DND-41 (cell line): ENCODE measurements around the gene SPTBN4.

ENCODE experiments used
- CTCF ChIP-seq: IDR thresholded peaks from 2 replicates; pipeline ENCODE4 v1.5.1; 2012; ENCODE audit warnings: borderline replicate concordance, low read length, moderate library complexity, mild to moderate bottlenecking; ENCODE audit not compliant: poor library complexity, severe bottlenecking; ENCODE audit errors: extremely low read depth
- EZH2 ChIP-seq: IDR thresholded peaks from 3 replicates; pipeline ENCODE4 v1.6.1; 2012; ENCODE audit warnings: borderline replicate concordance, low read depth, mild to moderate bottlenecking, moderate library complexity, low read length, inconsistent platforms; ENCODE audit not compliant: severe bottlenecking

GRCh38 chr19:40513345-40513678 is 46.5 kb downstream of the SPTBN4 start:
- TF ChIP-seq CTCF: no peak
- TF ChIP-seq EZH2: no peak
